HFFc6 (cell line): ENCODE results near the gene PHF3. TPM values are rescaled to one million over a fixed set of nuclear protein-coding genes. Genes with fewer than 3 reads are reported as not detected.

ENCODE experiments used
- DNase-seq: peaks from one replicate; pipeline ENCODE4 v3.0.0-alpha.2; 2018
- H3K27ac Mint-ChIP-seq: 2 replicates; pipeline ENCODE4 v1.8.0; 2020; ENCODE audit warnings: mild to moderate bottlenecking, mixed read lengths
- H3K27me3 Mint-ChIP-seq: 2 replicates; pipeline ENCODE4 v1.8.0; 2021; ENCODE audit warnings: mild to moderate bottlenecking, moderate library complexity, mixed read lengths; ENCODE audit not compliant: insufficient read depth
- H3K36me3 Mint-ChIP-seq: 2 replicates; pipeline ENCODE4 v1.8.0; 2021; ENCODE audit warnings: low read depth, mixed read lengths
- H3K4me1 Mint-ChIP-seq: 2 replicates; pipeline ENCODE4 v1.8.0; 2020; ENCODE audit warnings: low read depth, mixed read lengths
- H3K4me3 Mint-ChIP-seq: 2 replicates; pipeline ENCODE4 v1.8.0; 2020; ENCODE audit warnings: mild to moderate bottlenecking, moderate library complexity, mixed read lengths
- H3K9me3 Mint-ChIP-seq: 2 replicates; pipeline ENCODE4 v1.8.0; 2020; ENCODE audit warnings: mild to moderate bottlenecking, mixed read lengths
- CTCF ChIP-seq: fragments of 200-600 bp; sonication (generic); IDR thresholded peaks from 2 replicates; pipeline ENCODE4 v1.5.0; 2021; ENCODE audit warnings: antibody characterized with exemption, mild to moderate bottlenecking
- total RNA-seq, 6 experiments: library from RNA; stranded (reverse); fragmentation: NEBNext Ultra II Directional; extraction: Animal tissue kit (Norgen Biotek cat#: 25700); gene quantifications; 2 replicates in 1 of 6; 3 replicates in 5 of 6; pipeline ENCODE4 v1.2.3, GENCODE V29; 2021

Gene PHF3
- total RNA-seq, 6 experiments from 2014 or later, result 22.4 to 27.8 (median 26.2) TPM

- no peak for TF ChIP-seq CTCF
- Mint-ChIP-seq H3K27me3 (no peaks in the 10 kb centered on the region), H3K27ac (peak overlapping the region; percentile 76), H3K36me3 (peaks cover 4% of the 10 kb centered on the region; the same call in 1 of the 2 replicates), H3K9me3 (no peaks in the 10 kb centered on the region), H3K4me1 (peaks cover 23% of the 10 kb centered on the region), H3K4me3 (peak overlapping the region; percentile 14; the same call in 1 of the 2 replicates)
- peak; percentile 73 for DNase-seq
These were observed 27.7 kb downstream of the PHF3 start for GRCh38 chr6:63663147-63663955.

GRCh38 chr6:63663956-63664281, 28.3 kb downstream of the PHF3 start:
- Mint-ChIP-seq H3K4me3 (0 out of 2 replicates have a peak overlapping the region, but pooled peaks have one; percentile 14), H3K36me3 (peaks cover 4% of the 10 kb centered on the region; the same call in 1 of the 2 replicates), H3K27ac (peak overlapping the region; percentile 76), H3K4me1 (peaks cover 23% of the 10 kb centered on the region), H3K9me3 (no peaks in the 10 kb centered on the region), H3K27me3 (no peaks in the 10 kb centered on the region)
- no peak for TF ChIP-seq CTCF
- no peak for DNase-seq

GRCh38 chr6:63671098-63671754, 35.6 kb downstream of the PHF3 start:
- DNase-seq, result no peak

DNA sequence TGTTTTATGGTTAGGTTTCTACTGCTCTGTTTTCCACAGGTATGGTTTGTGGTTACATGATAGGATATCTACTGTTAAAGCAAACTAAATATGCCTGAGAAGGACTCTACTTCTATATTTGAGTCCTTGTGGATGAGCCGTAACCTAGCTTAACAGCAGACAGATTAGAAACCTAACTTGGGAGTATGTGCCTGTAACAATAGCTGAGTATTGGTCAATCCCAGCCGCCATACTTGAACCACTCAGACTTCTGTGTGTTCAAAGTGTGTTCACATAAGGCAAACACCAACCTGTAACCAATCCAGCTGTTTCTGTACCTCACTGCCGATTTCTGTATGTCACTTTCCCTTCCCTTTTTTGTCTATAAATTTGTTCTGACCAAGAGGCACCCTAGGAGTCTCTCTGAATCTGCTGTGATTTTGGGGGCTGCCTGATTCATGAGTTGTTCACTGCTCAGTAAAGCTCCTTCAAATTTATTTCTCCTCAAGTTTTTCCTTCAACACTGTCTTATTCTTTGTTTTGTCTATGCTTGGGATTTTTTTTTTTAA, 37.1 kb downstream of the PHF3 start:
- no peak for TF ChIP-seq CTCF
- H3K9me3 Mint-ChIP-seq, result no peaks in the 10 kb centered on the region
- H3K27me3 Mint-ChIP-seq, result no peaks in the 10 kb centered on the region
- peaks cover 10% of the 10 kb centered on the region for H3K4me1 Mint-ChIP-seq
- H3K4me3 Mint-ChIP-seq, result no peak overlapping the region
- H3K27ac Mint-ChIP-seq, result no peak overlapping the region
- no peaks in the 10 kb centered on the region; the same call in 1 of the 2 replicates for H3K36me3 Mint-ChIP-seq
- DNase-seq, result no peak

More at GRCh38 chr6:63671098-63671754, 35.6 kb downstream of the PHF3 start:
- Mint-ChIP-seq H3K36me3 (no peaks in the 10 kb centered on the region; the same call in 1 of the 2 replicates), H3K4me1 (peaks cover 10% of the 10 kb centered on the region), H3K9me3 (no peaks in the 10 kb centered on the region), H3K27me3 (no peaks in the 10 kb centered on the region), H3K4me3 (no peak overlapping the region), H3K27ac (no peak overlapping the region)
- no peak for TF ChIP-seq CTCF

- no peaks in the 10 kb centered on the region for H3K27me3 Mint-ChIP-seq
- TF ChIP-seq CTCF, result no peak
- H3K4me3 Mint-ChIP-seq, result no peak overlapping the region
- no peak for DNase-seq
- H3K4me1 Mint-ChIP-seq, result peaks cover 10% of the 10 kb centered on the region
- no peaks in the 10 kb centered on the region; the same call in 1 of the 2 replicates for H3K36me3 Mint-ChIP-seq
- H3K27ac Mint-ChIP-seq, result no peak overlapping the region
- no peaks in the 10 kb centered on the region for H3K9me3 Mint-ChIP-seq
These were observed 38.1 kb downstream of the PHF3 start for GRCh38 chr6:63673692-63674091.
